Right cardiac atrium (tissue), 5 donors: ENCODE measurements around the gene BAZ1B. TPM values are rescaled to one million over a fixed set of nuclear protein-coding genes. Genes with fewer than 3 reads are reported as not detected.
"Not testable (repeated sequence)": the region's sequence is repeated elsewhere in the genome, so short reads cannot be mapped to it uniquely, and the experiment has no call there.

ENCODE experiments used
- ATAC-seq, 2 donors: fragments of 200-7000 bp; cut with Tn5 transposase; one replicate each; pipeline versions ENCODE4 v1.8.0 to v1.9.1; 2020; ENCODE audit warnings: moderate library complexity in 2 of 2, mild to moderate bottlenecking in 1 of 2
- DNase-seq, 3 donors: peaks; one replicate each; pipeline ENCODE4 v3.0.0-alpha.2; 2020
- H3K27ac ChIP-seq: one replicate; pipeline ENCODE4 v1.5.1; 2013; ENCODE audit warnings: mild to moderate bottlenecking, low read length, control low read depth, moderate library complexity
- H3K27me3 ChIP-seq: one replicate; pipeline ENCODE4 v1.6.1; 2013; ENCODE audit not compliant: control insufficient read depth, insufficient read depth
- H3K4me1 ChIP-seq: one replicate; pipeline ENCODE4 v1.6.1; 2013; ENCODE audit warnings: low read length; ENCODE audit not compliant: control insufficient read depth, insufficient read depth
- H3K4me3 ChIP-seq: one replicate; pipeline ENCODE4 v1.5.1; 2013; ENCODE audit warnings: low read length, control low read depth
- H3K9me3 ChIP-seq: one replicate; pipeline ENCODE4 v1.6.1; 2013; ENCODE audit warnings: low read length; ENCODE audit not compliant: control insufficient read depth
- WGBS: extraction: QIAGEN DNeasy Blood & Tissue Kit; methylation state at CpG from one replicate; pipeline ENCODE4 v1.1.7; 2013; 5-methylcytosine and 5-hydroxymethylcytosine counted together
- intact Hi-C, 4 donors: fragments of 100-400 bp; cut with DNase I; formaldehyde crosslinking; loops; one replicate each; pipeline versions ENCODE4 v1.11.0 to v1.14.0; 2022 to 2023
- polyA plus RNA-seq: library from polyadenylated mRNA; stranded (reverse); fragments of 200-250 nt; gene quantifications from one replicate; pipeline ENCODE4 v1.2.3, GENCODE V29; 2013
- total RNA-seq, 4 donors: library from RNA; stranded (reverse); fragmentation: NEBNext Ultra II Directional; extraction: Animal tissue kit (Norgen Biotek cat#: 25700); gene quantifications; one replicate each; pipeline ENCODE4 v1.2.1, GENCODE V29; 2021
- donor health status: healthy with polysubstance abuse.
- donor health status: DM: no; HTN: yes; CAD: no.
- donor health status: DM: no; HTN: no; CAD: no.
- donor health status: DM: no; HTN: yes; CAD: no; lungs with severe emphysema.
- donor health status: DM: yes; HTN: yes; CAD: no.

The BAZ1B gene
- total and polyA plus RNA-seq, 5 donors, result 24.4 to 48.3 (median 45.1) TPM

DNA sequence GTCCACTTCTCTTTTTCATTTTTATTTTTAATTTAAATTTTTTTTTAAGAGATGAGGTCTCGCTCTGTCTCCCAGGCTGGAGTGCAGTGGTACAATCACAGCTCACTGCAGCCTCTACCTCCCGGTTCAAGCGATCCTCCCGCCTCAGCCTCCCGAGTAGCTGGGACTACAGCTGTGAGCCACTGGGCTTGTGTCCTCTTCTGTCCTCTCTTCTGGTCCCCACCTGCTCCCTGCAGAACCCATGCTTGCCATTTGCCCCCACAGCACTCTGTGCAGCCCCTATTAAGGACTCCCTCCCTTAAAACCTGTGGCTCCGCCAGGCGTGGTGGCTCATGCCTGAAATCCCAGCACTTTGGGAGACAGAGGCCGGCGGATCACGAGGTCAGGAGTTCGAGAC, 97.6 kb downstream of the BAZ1B start:
- DNase-seq, result no peak
- intact Hi-C loops, result no loop called here
- Histone ChIP-seq H3K27ac (no peak overlapping the region), H3K27me3 (no peaks in the 10 kb centered on the region), H3K9me3 (no peaks in the 10 kb centered on the region), H3K4me1 (no peaks in the 10 kb centered on the region), H3K4me3 (peak overlapping the region; percentile 37)
- 82% methylated on average over 11 of the region's 11 CpGs for WGBS
- no peak for ATAC-seq

DNA sequence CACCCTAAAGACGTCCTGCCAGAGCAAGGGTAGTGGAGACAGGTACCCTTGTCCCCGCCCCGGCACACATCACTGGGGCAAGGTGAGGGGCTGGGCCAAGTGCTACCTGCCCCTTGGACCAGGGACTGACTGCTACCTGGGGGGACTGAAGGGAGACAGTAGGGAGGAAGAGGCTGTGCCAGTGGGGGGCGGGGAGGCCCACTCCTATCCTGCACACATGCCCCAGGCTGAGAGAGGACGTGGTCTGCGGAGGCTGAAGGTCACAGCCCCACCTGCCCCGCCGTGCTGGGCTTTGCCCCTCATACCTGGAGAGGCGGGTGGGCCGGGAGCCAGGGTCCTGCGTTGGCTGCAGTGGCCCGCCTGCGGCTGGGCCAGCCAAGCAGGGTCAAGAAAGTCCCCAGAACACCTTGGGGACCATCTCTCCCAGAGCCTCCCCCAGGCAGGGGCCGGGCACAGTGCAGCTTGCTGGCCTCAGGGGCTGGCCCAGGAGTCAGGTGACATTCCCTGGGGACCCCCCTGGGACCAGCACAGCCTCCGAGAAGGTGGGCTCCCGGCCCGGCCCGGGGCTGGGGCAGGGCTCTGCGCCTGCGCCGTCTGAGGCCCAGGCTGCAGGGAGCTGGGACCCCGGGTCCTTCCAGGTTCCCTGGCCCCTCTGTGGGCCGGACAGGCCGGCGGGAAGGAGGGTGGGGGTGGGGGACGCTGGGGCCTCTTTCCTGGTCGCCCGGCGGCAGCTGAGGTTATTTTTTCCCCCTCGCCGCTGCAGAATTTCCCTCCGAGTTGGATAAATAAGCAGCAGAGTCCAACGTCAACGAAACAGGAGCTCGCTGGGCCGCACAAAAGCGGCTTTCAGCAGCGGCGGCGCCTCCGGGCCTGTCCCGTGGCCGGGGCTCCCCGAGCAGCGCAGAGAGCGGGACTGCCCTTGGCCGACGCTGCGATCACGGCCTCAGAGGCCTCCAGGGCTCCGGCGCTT, 98.3 kb downstream of the BAZ1B start:
- DNase-seq, result peak; percentile 28 to 79 (median 75)
- H3K27me3 ChIP-seq, result no peaks in the 10 kb centered on the region
- H3K4me3 ChIP-seq, result peak overlapping the region; percentile 37
- H3K9me3 ChIP-seq, result no peaks in the 10 kb centered on the region
- ATAC-seq, result peak; percentile 69 to 77
- WGBS, result 25% methylated on average over 52 of the region's 52 CpGs
- intact Hi-C loops, result no loop called here
- H3K27ac ChIP-seq, result no peak overlapping the region
- no peaks in the 10 kb centered on the region for H3K4me1 ChIP-seq

- 66% methylated on average over 8 of the region's 8 CpGs for WGBS
- H3K27ac ChIP-seq, H3K9me3 ChIP-seq, intact Hi-C loops, H3K4me3 ChIP-seq, DNase-seq, H3K27me3 ChIP-seq, H3K4me1 ChIP-seq, ATAC-seq: not testable (repeated sequence)
Measured at GRCh38 chr7:73420610-73421009, 101.5 kb downstream of the BAZ1B start.

- H3K9me3 ChIP-seq, intact Hi-C loops, H3K27me3 ChIP-seq, H3K4me1 ChIP-seq, H3K27ac ChIP-seq, H3K4me3 ChIP-seq: not testable (repeated sequence)
- ATAC-seq (peak in 1 of 2 donors; percentile 53), DNase-seq (peak in 2 of 3 donors; percentile 58 to 65)
- WGBS, result 22% methylated on average over 8 of the region's 8 CpGs
Measured at GRCh38 chr7:73420016-73420415, 102.1 kb downstream of the BAZ1B start.

GRCh38 chr7:73418113-73418703, 103.9 kb downstream of the BAZ1B start:
- no peaks in the 10 kb centered on the region for H3K9me3 ChIP-seq
- no peaks in the 10 kb centered on the region for H3K27me3 ChIP-seq
- no peak overlapping the region for H3K4me3 ChIP-seq
- WGBS, result 75% methylated on average over 8 of the region's 8 CpGs
- H3K27ac ChIP-seq, result no peak overlapping the region
- ATAC-seq, result no peak
- intact Hi-C loops, result no loop called here
- H3K4me1 ChIP-seq, result no peaks in the 10 kb centered on the region
- no peak for DNase-seq

- H3K27ac ChIP-seq, intact Hi-C loops, H3K4me1 ChIP-seq, H3K4me3 ChIP-seq, H3K27me3 ChIP-seq, H3K9me3 ChIP-seq: not testable (repeated sequence)
- ATAC-seq (peak; percentile 97), DNase-seq (peak; percentile 75 to 91 (median 90))
- WGBS, result 27% methylated on average over 15 of the region's 15 CpGs
Measured at GRCh38 chr7:73410541-73411131, 111.5 kb downstream of the BAZ1B start.

DNA sequence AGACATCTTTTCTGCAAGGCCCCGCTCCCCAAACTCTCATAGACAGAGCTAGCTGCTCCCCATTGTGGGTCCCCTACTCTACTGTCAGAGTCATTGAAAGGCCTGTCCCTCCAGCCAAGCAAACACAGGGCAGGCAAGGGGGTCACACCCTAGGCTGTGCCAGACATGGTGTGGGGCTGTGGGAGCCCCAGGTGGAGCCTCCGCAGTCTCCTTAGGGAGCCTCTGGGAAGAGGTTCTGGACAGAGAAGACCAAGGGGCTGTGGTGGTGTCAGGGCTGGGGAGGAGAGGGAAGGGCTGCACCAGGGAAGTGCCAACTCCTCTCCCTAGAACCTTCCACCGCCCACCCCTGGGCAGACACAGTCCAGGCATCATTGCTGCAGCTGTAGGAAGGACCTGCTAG, 117.2 kb downstream of the BAZ1B start:
- ATAC-seq, intact Hi-C loops, H3K27ac ChIP-seq, DNase-seq, H3K27me3 ChIP-seq, H3K4me3 ChIP-seq, H3K4me1 ChIP-seq, H3K9me3 ChIP-seq: not testable (repeated sequence)
- 95% methylated on average over 3 of the region's 3 CpGs for WGBS

- intact Hi-C loops, result not testable (repeated sequence)
Measured at GRCh38 chr7:73399185-73400050, 122.7 kb downstream of the BAZ1B start.

GRCh38 chr7:73397521-73398281, 124.4 kb downstream of the BAZ1B start:
- Histone ChIP-seq H3K4me3 (peak overlapping the region; percentile 33), H3K27ac (no peak overlapping the region), H3K4me1 (no peaks in the 10 kb centered on the region), H3K9me3 (no peaks in the 10 kb centered on the region), H3K27me3 (no peaks in the 10 kb centered on the region)
- whole genome bisulfite sequencing, result 43% methylated on average over 14 of the region's 14 CpGs
- DNase-seq (no peak), ATAC-seq (no peak)
- intact Hi-C loops, result no loop called here

More at GRCh38 chr7:73399185-73400050, 122.7 kb downstream of the BAZ1B start:
- not testable (repeated sequence) for H3K4me3 ChIP-seq, H3K27ac ChIP-seq, H3K27me3 ChIP-seq, H3K4me1 ChIP-seq, H3K9me3 ChIP-seq
- DNase-seq, result peak; percentile 86 to 93 (median 93)
- 47% methylated on average over 19 of the region's 19 CpGs for WGBS
- ATAC-seq, result peak; percentile 85 to 89
